Natural killer cell (primary cell): ENCODE data around the gene FRS2. TPM values are rescaled to one million over a fixed set of nuclear protein-coding genes. Genes with fewer than 3 reads are reported as not detected.

Experiments used
- ATAC-seq, 3 donors: fragments of 150-1000 bp in 2 of 3; fragments of 200-7000 bp in 1 of 3; cut with Tn5 transposase; 1 replicate in 1 of 3; 2 replicates in 2 of 3; pipeline ENCODE4 v1.10.0; 2021; ENCODE audit warnings: mild to moderate bottlenecking in 2 of 3, moderate library complexity in 2 of 3
- DNase-seq, 2 donors: peaks; one replicate each; pipeline versions ENCODE4 v3.0.0 to v3.0.0-alpha.2; 2013 to 2021; ENCODE audit warnings: mixed read lengths in 1 of 2
- H3K27ac ChIP-seq: one replicate; pipeline ENCODE4 v1.5.1; 2013; ENCODE audit warnings: mild to moderate bottlenecking, low read length
- H3K27me3 ChIP-seq: one replicate; pipeline ENCODE4 v1.6.1; 2013; ENCODE audit warnings: low read length; ENCODE audit not compliant: control insufficient read depth, insufficient read depth
- H3K36me3 ChIP-seq: one replicate; pipeline ENCODE4 v1.6.1; 2013; ENCODE audit warnings: low read length; ENCODE audit not compliant: control insufficient read depth, insufficient read depth
- H3K4me1 ChIP-seq: one replicate; pipeline ENCODE4 v1.6.1; 2013; ENCODE audit warnings: low read length; ENCODE audit not compliant: control insufficient read depth, insufficient read depth
- H3K4me3 ChIP-seq: one replicate; pipeline ENCODE4 v1.5.1; 2013; ENCODE audit warnings: low read length
- H3K9me3 ChIP-seq: one replicate; pipeline ENCODE4 v1.6.1; 2013; ENCODE audit warnings: low read length; ENCODE audit not compliant: control insufficient read depth, insufficient read depth
- H3K27ac Mint-ChIP-seq, 2 donors: one replicate each; pipeline ENCODE4 v1.8.0; 2022; ENCODE audit warnings: mild to moderate bottlenecking in 2 of 2, mixed read lengths in 2 of 2, moderate library complexity in 1 of 2
- H3K27me3 Mint-ChIP-seq, 2 donors: one replicate each; pipeline ENCODE4 v1.8.0; 2022; ENCODE audit warnings: low read depth in 2 of 2, mixed read lengths in 2 of 2
- H3K36me3 Mint-ChIP-seq: one replicate; pipeline ENCODE4 v1.8.0; 2022; ENCODE audit warnings: mixed read lengths
- H3K4me1 Mint-ChIP-seq, 2 donors: one replicate each; pipeline ENCODE4 v1.8.0; 2022; ENCODE audit warnings: mixed read lengths in 2 of 2
- H3K4me3 Mint-ChIP-seq: one replicate; pipeline ENCODE4 v1.8.0; 2022; ENCODE audit warnings: mild to moderate bottlenecking, moderate library complexity, mixed read lengths
- H3K9me3 Mint-ChIP-seq, 2 donors: one replicate each; pipeline ENCODE4 v1.8.0; 2022; ENCODE audit warnings: mixed read lengths in 2 of 2
- CTCF ChIP-seq: fragments of 200-600 bp; IDR thresholded peaks from one replicate; pipeline ENCODE4 v1.8.0; 2022; ENCODE audit warnings: antibody characterized with exemption
- WGBS: methylation state at CpG from one replicate; pipeline ENCODE4 v1.1.7; 2013; ENCODE audit warnings: missing lambda C conversion rate; ENCODE audit not compliant: insufficient coverage; 5-methylcytosine and 5-hydroxymethylcytosine counted together
- intact Hi-C: fragments of 100-400 bp; cut with micrococcal nuclease; formaldehyde crosslinking; loops from one replicate; pipeline ENCODE4 v1.14.2; 2022
- total RNA-seq, 4 donors: library from RNA; stranded (reverse); fragments of 120-200 nt in 1 of 4; gene quantifications; one replicate each; pipeline versions ENCODE4 v1.2.3 to v1.2.4, GENCODE V29; 2013 to 2022

The FRS2 gene
- total RNA-seq, 3 donors from 2014 or later (not counting 1 experiment from before 2014, with no cell fraction given) = 25.6 to 33.8 (median 28.2) TPM

- Histone ChIP-seq H3K4me3 (no peak overlapping the region), H3K36me3 (no peaks in the 10 kb centered on the region), H3K27ac (peak overlapping the region; percentile 54), H3K9me3 (no peaks in the 10 kb centered on the region), H3K4me1 (peaks cover 2% of the 10 kb centered on the region), H3K27me3 (no peaks in the 10 kb centered on the region)
- H3K4me3 Mint-ChIP-seq = peak overlapping the region; percentile 21
- no peaks in the 10 kb centered on the region for H3K9me3 Mint-ChIP-seq
- intact Hi-C loops = no loop called here
- ATAC-seq (peak; percentile 83 to 92 (median 91)), DNase-seq (peak in 1 of 2 donors; percentile 23)
- H3K4me1 Mint-ChIP-seq = peaks cover 55% of the 10 kb centered on the region in 2 donors
- peak overlapping the region; percentile 82 to 85 for H3K27ac Mint-ChIP-seq
- no peaks in the 10 kb centered on the region for H3K36me3 Mint-ChIP-seq
- no peak for TF ChIP-seq CTCF
- 73% methylated on average over 3 of the region's 4 CpGs for WGBS
- no peaks in the 10 kb centered on the region for H3K27me3 Mint-ChIP-seq
Measured at GRCh38 chr12:69497308-69498026, 27.3 kb downstream of the FRS2 start.

GRCh38 chr12:69500631-69501030, 30.4 kb downstream of the FRS2 start:
- H3K4me3 Mint-ChIP-seq = no peak overlapping the region
- intact Hi-C loops = no loop called here
- H3K9me3 Mint-ChIP-seq = no peaks in the 10 kb centered on the region
- Histone ChIP-seq H3K4me1 (peaks cover 2% of the 10 kb centered on the region), H3K27ac (no peak overlapping the region), H3K27me3 (no peaks in the 10 kb centered on the region), H3K4me3 (no peak overlapping the region), H3K36me3 (no peaks in the 10 kb centered on the region), H3K9me3 (no peaks in the 10 kb centered on the region)
- no peak for ATAC-seq
- DNase-seq = no peak
- H3K4me1 Mint-ChIP-seq = peaks cover 68 to 70% of the 10 kb centered on the region in 2 donors
- H3K27me3 Mint-ChIP-seq = no peaks in the 10 kb centered on the region
- peak overlapping the region in 1 of 2 donors; percentile 5 for H3K27ac Mint-ChIP-seq
- no peak for TF ChIP-seq CTCF
- WGBS = no CpG with 5 or more reads among the region's 1 CpG
- H3K36me3 Mint-ChIP-seq = no peaks in the 10 kb centered on the region

GRCh38 chr12:69501154-69501895, 31.1 kb downstream of the FRS2 start:
- H3K4me3 ChIP-seq = no peak overlapping the region
- intact Hi-C loops = no loop called here
- Mint-ChIP-seq H3K27me3 (no peaks in the 10 kb centered on the region), H3K4me3 (no peak overlapping the region), H3K36me3 (no peaks in the 10 kb centered on the region), H3K27ac (no peak overlapping the region), H3K9me3 (no peaks in the 10 kb centered on the region), H3K4me1 (peaks cover 67 to 69% of the 10 kb centered on the region in 2 donors)
- no peaks in the 10 kb centered on the region for H3K9me3 ChIP-seq
- H3K27ac ChIP-seq = no peak overlapping the region
- TF ChIP-seq CTCF = no peak
- H3K4me1 ChIP-seq = peaks cover 2% of the 10 kb centered on the region
- WGBS = 97% methylated on average over 3 of the region's 5 CpGs
- no peak for ATAC-seq
- DNase-seq = no peak
- no peaks in the 10 kb centered on the region for H3K36me3 ChIP-seq
- H3K27me3 ChIP-seq = no peaks in the 10 kb centered on the region
